Measurements from ENCODE around the gene TRIM69.

DNA sequence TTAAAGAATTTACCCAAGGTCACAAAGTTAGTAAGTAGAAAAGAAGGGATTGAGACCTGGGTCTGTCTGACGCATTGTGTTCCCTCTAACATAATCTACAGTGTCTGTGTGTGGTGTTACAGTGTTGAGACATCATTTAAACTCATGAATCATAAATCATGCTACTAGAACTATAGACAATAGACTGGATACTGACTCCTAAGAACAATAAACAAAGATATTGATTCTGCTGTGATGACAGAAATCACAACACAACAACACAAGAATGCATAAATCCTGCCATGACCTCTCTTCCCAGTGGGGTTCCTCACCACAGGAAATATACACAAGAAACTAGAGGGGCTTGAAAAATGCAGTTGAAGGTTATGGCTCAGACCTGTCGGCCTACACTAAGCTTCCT lies 44.3 kb downstream of the TRIM69 start:
- TF ChIP-seq, protein P1, sequence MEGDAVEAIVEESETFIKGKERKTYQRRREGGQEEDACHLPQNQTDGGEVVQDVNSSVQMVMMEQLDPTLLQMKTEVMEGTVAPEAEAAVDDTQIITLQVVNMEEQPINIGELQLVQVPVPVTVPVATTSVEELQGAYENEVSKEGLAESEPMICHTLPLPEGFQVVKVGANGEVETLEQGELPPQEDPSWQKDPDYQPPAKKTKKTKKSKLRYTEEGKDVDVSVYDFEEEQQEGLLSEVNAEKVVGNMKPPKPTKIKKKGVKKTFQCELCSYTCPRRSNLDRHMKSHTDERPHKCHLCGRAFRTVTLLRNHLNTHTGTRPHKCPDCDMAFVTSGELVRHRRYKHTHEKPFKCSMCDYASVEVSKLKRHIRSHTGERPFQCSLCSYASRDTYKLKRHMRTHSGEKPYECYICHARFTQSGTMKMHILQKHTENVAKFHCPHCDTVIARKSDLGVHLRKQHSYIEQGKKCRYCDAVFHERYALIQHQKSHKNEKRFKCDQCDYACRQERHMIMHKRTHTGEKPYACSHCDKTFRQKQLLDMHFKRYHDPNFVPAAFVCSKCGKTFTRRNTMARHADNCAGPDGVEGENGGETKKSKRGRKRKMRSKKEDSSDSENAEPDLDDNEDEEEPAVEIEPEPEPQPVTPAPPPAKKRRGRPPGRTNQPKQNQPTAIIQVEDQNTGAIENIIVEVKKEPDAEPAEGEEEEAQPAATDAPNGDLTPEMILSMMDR (IDR thresholded peaks at IDR 0.05; ENCODE audit: insufficient read depth, low read depth, low read length): no peak
- TF ChIP-seq EZH2 (IDR thresholded peaks at IDR 0.05; ENCODE audit: insufficient read depth, low read length): no peak

Data from astrocyte (in vitro differentiated cells and primary cell).